Measurements from ENCODE around the gene ITPRID1.

DNA sequence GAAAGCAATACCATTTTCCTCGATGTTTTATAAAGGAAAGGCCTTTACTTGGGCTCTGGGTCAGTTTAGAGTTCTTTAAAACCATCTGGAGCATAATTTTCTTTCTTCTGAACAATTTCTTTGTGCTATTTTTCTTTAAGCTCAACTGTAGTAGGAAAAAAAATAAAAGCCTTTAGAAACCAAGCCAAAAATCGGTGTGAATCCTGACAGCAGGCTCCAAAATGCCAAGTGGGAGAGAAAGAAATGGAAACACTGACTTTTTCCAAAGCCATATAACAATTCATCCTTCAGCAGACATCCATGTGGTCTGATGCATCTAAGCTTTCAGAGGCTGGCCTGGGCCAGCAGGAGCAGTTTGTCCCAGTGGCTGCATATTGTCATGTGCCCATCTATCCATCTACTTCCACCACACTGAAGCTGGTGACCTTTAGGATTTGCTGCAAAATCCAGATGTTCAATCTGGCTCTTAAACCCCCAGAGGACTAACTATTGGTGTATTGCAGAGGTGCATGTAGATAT is 23.0 kb upstream of the ITPRID1 start:
- TF ChIP-seq, protein P1, sequence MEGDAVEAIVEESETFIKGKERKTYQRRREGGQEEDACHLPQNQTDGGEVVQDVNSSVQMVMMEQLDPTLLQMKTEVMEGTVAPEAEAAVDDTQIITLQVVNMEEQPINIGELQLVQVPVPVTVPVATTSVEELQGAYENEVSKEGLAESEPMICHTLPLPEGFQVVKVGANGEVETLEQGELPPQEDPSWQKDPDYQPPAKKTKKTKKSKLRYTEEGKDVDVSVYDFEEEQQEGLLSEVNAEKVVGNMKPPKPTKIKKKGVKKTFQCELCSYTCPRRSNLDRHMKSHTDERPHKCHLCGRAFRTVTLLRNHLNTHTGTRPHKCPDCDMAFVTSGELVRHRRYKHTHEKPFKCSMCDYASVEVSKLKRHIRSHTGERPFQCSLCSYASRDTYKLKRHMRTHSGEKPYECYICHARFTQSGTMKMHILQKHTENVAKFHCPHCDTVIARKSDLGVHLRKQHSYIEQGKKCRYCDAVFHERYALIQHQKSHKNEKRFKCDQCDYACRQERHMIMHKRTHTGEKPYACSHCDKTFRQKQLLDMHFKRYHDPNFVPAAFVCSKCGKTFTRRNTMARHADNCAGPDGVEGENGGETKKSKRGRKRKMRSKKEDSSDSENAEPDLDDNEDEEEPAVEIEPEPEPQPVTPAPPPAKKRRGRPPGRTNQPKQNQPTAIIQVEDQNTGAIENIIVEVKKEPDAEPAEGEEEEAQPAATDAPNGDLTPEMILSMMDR (conservative IDR thresholded peaks at IDR 0.05): no peak
- no peak for TF ChIP-seq ZFX (IDR thresholded peaks at IDR 0.05)
